Measurements from ENCODE around the gene BSG. TPM values are rescaled to one million over a fixed set of nuclear protein-coding genes. Genes with fewer than 3 reads are reported as not detected.

The BSG gene
- total and polyA plus RNA-seq, 2 of the 4 experiments (the other 2 are of a cell fraction), result 130 to 698 TPM

DNA sequence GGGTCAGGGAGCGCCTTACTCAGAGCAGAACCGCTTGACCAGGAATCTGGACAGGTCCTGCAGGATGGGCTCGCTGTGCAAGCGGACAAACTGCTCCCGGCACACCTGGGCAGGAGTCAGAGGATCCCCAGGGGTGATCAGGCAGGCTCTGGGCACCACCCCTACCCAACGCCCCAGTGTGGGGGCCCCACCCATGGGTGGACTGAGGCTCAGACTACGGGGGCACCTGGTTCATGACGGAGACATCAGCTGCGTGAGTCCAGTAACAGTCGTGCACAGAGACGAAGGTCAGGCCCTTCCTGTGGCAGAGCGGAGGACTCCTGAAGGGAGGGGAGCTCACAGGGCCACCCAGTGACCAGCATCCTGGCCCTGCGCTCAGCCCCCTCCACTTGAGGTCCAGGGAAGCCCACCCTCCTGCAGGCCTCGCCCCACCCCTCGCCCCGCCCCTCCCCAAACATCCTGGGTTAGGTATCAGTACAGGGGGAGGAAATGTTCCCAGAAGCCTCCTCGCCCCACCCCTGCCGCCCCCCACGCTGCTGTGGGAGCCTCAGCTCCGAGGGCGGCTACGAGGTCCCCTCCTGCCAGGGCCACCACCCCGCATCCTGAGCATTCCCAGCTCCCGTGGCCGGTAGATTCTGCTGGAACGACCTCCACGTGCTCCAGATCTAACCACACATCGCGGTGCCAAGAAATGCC lies 45.3 kb downstream of the BSG start:
- H3K14ac ChIP-seq (replicated peaks; ENCODE audit: low read depth, low read length), result no peak overlapping the region
- DNase-seq (no peak), ATAC-seq (ENCODE audit: low read depth) (no peak)
- no peak overlapping the region for H4K5ac ChIP-seq (ENCODE audit: low read depth, low read length)
- intact Hi-C loops (cut with micrococcal nuclease), result no loop called here
- no peak overlapping the region for H2BK5ac ChIP-seq (ENCODE audit: low read depth, low read length, poor library complexity, severe bottlenecking)
- in situ Hi-C loops (cut with MboI; ENCODE audit: low sequenced_read_pairs), result no loop called here
- H4K91ac ChIP-seq (ENCODE audit: insufficient read depth, low read depth, low read length), result no peak overlapping the region
- no peaks in the 10 kb centered on the region for H3K9me1 ChIP-seq (ENCODE audit: insufficient read depth, low read length)
- no peaks in the 10 kb centered on the region; the same call in none of the 2 replicates for H4K20me1 ChIP-seq (ENCODE audit: insufficient read depth, low read length)
- no peak overlapping the region for H3K9ac ChIP-seq (ENCODE audit: low read depth, low read length)
- no peak overlapping the region for H3K4me3 ChIP-seq (ENCODE audit: insufficient read depth, low read depth, low read length)
- no peak overlapping the region for H3K23ac ChIP-seq (ENCODE audit: low read depth, low read length)
- no peaks in the 10 kb centered on the region for H3K4me1 ChIP-seq (ENCODE audit: control insufficient read depth, insufficient read depth, low read length)
- no peak overlapping the region for H2BK20ac ChIP-seq (ENCODE audit: low read depth, low read length)
- no TSS peak for BruUV-seq (replicated peaks)
- no peak overlapping the region for H3K4me2 ChIP-seq (ENCODE audit: low read depth, low read length)
- H3K27ac ChIP-seq (ENCODE audit: insufficient read depth, low read length), result no peak overlapping the region
- H3K79me1 ChIP-seq (ENCODE audit: low read depth in 1 of 2, low read length in 2 of 2), result no peaks in the 10 kb centered on the region
- no peak overlapping the region for H2AK5ac ChIP-seq (ENCODE audit: low read depth, low read length)
- H4K8ac ChIP-seq (ENCODE audit: low read depth in 2 of 2, low read length in 2 of 2), result no peak overlapping the region
- no peaks in the 10 kb centered on the region for H3K9me3 ChIP-seq (ENCODE audit: control insufficient read depth, insufficient read depth, low read length)
- no peak overlapping the region for H2AFZ ChIP-seq (replicated peaks; ENCODE audit: low read length, poor library complexity)
- TF ChIP-seq MXI1 (IDR thresholded peaks at IDR 0.05; ENCODE audit: borderline replicate concordance, low read depth, low read length) (no peak), RFX5 (IDR thresholded peaks at IDR 0.05; ENCODE audit: low read depth, low read length) (no peak), CEBPB (IDR thresholded peaks at IDR 0.05; ENCODE audit: low read depth, low read length) (no peak), FOS (IDR thresholded peaks at IDR 0.05; ENCODE audit: low read depth, low read length) (no peak), MAZ (IDR thresholded peaks at IDR 0.05; ENCODE audit: borderline replicate concordance, low read depth, low read length) (no peak), MAFK (IDR thresholded peaks at IDR 0.05; ENCODE audit: low read depth, low read length) (no peak), RCOR1 (IDR thresholded peaks at IDR 0.05; ENCODE audit: insufficient replicate concordance, low read length) (no peak), POLR2A (IDR thresholded peaks at IDR 0.05; ENCODE audit: low read depth, low read length) (no peak), CHD1 (IDR thresholded peaks at IDR 0.05; ENCODE audit: low read depth, low read length) (no peak), NFE2L2 (IDR thresholded peaks at IDR 0.05; ENCODE audit: low read depth, low read length) (no peak), SMC3 (IDR thresholded peaks at IDR 0.05; ENCODE audit: low read depth, low read length) (no peak), RAD21 (IDR thresholded peaks at IDR 0.05; ENCODE audit: low read length) (no peak), BHLHE40 (IDR thresholded peaks at IDR 0.05; ENCODE audit: low read depth, low read length) (no peak)
- TF ChIP-seq, protein P1, sequence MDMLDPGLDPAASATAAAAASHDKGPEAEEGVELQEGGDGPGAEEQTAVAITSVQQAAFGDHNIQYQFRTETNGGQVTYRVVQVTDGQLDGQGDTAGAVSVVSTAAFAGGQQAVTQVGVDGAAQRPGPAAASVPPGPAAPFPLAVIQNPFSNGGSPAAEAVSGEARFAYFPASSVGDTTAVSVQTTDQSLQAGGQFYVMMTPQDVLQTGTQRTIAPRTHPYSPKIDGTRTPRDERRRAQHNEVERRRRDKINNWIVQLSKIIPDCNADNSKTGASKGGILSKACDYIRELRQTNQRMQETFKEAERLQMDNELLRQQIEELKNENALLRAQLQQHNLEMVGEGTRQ (IDR thresholded peaks at IDR 0.05; ENCODE audit: low read depth, low read length), result no peak
- TF ChIP-seq, protein P2, sequence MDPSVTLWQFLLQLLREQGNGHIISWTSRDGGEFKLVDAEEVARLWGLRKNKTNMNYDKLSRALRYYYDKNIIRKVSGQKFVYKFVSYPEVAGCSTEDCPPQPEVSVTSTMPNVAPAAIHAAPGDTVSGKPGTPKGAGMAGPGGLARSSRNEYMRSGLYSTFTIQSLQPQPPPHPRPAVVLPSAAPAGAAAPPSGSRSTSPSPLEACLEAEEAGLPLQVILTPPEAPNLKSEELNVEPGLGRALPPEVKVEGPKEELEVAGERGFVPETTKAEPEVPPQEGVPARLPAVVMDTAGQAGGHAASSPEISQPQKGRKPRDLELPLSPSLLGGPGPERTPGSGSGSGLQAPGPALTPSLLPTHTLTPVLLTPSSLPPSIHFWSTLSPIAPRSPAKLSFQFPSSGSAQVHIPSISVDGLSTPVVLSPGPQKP (IDR thresholded peaks at IDR 0.05; ENCODE audit: borderline replicate concordance, low read depth, low read length), result no peak
- TF ChIP-seq, protein P3, sequence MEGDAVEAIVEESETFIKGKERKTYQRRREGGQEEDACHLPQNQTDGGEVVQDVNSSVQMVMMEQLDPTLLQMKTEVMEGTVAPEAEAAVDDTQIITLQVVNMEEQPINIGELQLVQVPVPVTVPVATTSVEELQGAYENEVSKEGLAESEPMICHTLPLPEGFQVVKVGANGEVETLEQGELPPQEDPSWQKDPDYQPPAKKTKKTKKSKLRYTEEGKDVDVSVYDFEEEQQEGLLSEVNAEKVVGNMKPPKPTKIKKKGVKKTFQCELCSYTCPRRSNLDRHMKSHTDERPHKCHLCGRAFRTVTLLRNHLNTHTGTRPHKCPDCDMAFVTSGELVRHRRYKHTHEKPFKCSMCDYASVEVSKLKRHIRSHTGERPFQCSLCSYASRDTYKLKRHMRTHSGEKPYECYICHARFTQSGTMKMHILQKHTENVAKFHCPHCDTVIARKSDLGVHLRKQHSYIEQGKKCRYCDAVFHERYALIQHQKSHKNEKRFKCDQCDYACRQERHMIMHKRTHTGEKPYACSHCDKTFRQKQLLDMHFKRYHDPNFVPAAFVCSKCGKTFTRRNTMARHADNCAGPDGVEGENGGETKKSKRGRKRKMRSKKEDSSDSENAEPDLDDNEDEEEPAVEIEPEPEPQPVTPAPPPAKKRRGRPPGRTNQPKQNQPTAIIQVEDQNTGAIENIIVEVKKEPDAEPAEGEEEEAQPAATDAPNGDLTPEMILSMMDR (conservative IDR thresholded peaks at IDR 0.05; ENCODE audit: low read depth, low read length), result no peak
- H2AK9ac ChIP-seq (replicated peaks; ENCODE audit: low read depth, low read length, poor library complexity), result no peak overlapping the region
- peaks cover 34% of the 10 kb centered on the region for H3K36me3 ChIP-seq (ENCODE audit: control insufficient read depth, insufficient read depth, low read length)
- H3K18ac ChIP-seq (ENCODE audit: low read depth, low read length), result no peak overlapping the region
- H3K56ac ChIP-seq (ENCODE audit: extremely low read depth, insufficient read depth, low read length), result no peak overlapping the region
- dilution Hi-C loops (cut with HindIII; ENCODE audit: low sequenced_read_pairs, unreplicated experiment), result no loop called here
- no peak overlapping the region for H3K4ac ChIP-seq (ENCODE audit: low read depth, low read length)
- 97% methylated on average over 11 of the region's 29 CpGs; no CpG with 5 or more reads in 1 of the 2 experiments for WGBS, 2 experiments (ENCODE audit: extremely low coverage in 2 of 2, insufficient read length in 1 of 2)
- ChIA-PET CTCF (no interaction called here), POLR2A (ENCODE audit: unreplicated experiment) (no interaction called here)
- no peak overlapping the region for H2BK15ac ChIP-seq (ENCODE audit: low read depth, low read length)
- H3K27me3 ChIP-seq (ENCODE audit: control insufficient read depth, insufficient read depth, low read length), result no peaks in the 10 kb centered on the region; the same call in 1 of the 2 replicates
- H2BK120ac ChIP-seq (ENCODE audit: low read depth, low read length), result no peak overlapping the region
